ENCODE data around the gene ZFP57.
A peak's percentile ranks its signal among the peaks of the same experiment; 100 is the strongest.

Gene ZFP57

DNA sequence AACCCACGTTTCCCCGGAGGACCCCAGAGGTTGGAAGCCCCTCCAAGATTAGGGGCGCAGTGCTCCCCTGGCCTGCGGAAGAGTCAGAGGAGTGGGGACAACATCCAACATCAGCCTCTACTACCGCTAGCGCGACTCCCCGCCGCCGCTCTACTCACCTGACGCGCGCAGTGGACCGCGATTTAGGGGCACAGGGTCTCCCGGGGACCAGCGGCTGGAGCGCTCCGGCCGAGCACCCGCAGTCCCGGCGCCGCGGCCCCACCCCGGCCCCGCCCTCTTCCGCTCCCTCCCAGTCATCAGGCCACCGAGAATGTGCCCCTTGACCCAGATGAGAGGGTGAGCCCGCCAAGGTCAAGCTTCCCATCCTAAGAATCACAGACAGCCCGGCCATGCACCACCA, at the start of gene ZFP57:
Gene ZFP57, minus strand, starts transcription at position 249 of the 400 bp plus-strand sequence. CDS start 4,149 bp downstream, outside the sequence.
- in situ Hi-C loops (cut with MboI; ENCODE audit: low pct_unique_long_range_greater_than_20kb, low sequenced_read_pairs): no loop called here
- no peak for DNase-seq

DNA sequence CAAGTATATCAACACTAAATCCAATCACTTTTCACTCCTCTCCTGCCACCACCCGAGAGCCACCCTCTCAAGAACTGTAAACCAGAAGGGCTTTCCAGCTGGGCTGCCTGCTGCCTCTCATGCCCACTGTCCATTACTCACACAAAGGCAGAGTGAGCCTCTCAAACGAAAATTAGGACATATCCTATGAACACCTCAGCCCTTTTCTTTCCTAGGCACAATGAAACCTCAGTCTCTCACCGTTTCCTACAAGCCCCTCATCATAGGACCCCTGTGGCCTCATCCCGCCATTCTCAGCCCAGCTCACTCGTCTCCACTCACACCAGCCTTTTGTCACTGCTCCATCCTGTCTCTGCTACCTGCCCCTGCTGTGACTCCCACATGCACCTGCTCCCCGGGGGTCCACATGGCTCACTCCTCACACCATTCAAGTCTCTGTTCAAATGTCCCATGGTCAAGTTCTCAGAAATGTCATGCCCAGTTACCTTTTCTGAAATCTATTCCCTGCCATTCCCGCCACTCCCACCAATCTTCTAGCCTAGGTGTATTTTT, 49.7 kb upstream of the ZFP57 start:
- in situ Hi-C loops (cut with MboI; ENCODE audit: low pct_unique_long_range_greater_than_20kb, low sequenced_read_pairs): no loop called here
- DNase-seq: no peak

DNA sequence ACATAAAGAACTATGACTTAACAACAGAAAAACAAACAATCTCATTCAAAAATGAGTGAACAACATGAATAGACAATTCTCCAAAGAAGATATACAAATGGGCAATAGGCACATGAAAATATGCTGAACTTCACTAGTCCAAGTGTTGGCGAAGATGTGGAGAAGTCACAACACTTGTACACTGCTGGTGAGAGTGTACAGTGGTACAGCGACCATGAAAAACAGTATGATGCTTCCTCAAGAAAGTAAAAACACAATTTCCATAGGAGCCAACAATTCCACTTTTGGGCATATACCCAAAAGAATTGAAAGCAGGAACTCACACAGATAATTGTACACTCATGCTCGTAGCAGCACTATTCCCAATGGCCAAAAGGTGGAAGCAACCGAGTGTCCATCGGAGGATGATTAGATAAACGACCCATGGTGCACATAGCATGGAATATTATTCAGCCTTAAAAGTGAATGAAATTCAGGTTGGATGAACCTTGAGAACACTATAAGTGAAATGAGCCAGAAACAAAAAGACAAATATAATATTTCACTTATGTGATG, 48.9 kb upstream of the ZFP57 start:
- in situ Hi-C loops (cut with MboI; ENCODE audit: low pct_unique_long_range_greater_than_20kb, low sequenced_read_pairs): no loop called here
- no peak for DNase-seq

DNA sequence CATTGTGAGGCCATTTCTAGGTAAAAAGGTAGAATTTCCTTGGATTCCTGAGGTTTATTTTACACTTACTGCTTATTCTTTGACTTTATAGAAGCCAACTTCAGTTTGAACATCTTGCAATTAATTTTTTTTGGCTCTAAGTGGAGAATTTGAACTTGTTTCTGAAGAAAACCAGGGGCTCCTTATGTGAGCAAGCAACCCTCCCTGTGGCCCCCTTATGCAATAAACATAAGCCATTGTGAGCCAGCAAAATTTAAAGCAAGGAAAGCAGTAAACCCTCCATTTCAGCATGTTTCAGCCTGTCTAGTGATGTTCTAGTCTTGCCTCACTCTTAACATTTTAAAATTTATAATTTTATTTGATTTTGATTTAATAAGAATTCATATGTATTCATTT, 47.9 kb upstream of the ZFP57 start:
- in situ Hi-C loops (cut with MboI; ENCODE audit: low pct_unique_long_range_greater_than_20kb, low sequenced_read_pairs): no loop called here
- DNase-seq: no peak

DNA sequence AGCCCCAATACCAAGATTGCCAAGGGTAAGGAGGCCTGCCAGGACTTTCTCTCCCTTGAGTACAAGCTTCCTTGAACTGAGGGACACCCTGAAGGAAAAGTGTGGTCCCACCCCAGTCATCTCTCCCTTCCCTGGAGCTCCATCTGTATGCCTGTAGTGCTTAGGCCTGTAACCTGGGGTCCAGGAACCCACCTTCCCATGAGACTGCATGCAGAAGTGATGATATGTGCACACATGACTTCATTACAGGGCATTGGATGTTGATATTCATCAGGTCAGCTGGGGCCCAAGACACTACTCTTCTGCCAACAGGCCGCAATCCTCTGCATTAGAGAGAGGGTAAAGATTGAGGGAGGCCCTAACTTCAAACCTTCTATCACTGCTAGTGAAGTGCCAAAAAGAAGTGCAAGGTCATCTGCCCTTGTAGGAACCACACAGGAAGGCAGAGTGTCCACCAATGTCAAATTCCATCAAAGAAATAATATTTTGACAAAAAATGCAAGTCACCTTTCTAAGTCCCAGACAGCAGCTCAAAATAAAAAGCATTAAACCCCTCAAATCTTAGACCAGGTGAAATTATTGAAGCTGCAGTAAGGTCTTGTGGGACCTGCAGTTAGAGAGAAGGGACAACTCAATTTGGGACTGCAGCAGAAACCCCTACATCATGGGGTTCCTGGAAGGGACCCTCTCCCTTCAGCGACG, 47.4 kb upstream of the ZFP57 start:
- in situ Hi-C loops (cut with MboI; ENCODE audit: low pct_unique_long_range_greater_than_20kb, low sequenced_read_pairs): no loop called here
- DNase-seq: no peak

DNA sequence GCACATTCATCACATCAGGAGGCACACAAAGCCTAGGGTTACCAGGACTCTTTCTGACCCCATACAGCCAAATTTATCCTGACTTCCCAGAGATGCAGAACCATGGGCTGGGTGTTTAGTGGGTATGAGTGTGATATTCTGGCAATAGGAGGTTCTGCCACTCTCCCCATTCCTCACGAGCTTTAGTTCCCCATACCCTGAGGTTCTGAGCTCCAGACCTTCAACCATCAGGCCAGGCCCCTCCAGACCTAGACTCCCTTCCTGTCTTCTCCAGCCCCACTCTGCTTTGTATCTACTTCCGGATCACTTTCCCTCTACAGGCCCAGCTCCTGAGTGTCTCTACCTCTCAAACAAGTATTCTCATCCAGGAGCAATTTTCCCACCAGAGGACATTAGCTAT, 46.7 kb upstream of the ZFP57 start:
- in situ Hi-C loops (cut with MboI; ENCODE audit: low pct_unique_long_range_greater_than_20kb, low sequenced_read_pairs): no loop called here
- no peak for DNase-seq

DNA sequence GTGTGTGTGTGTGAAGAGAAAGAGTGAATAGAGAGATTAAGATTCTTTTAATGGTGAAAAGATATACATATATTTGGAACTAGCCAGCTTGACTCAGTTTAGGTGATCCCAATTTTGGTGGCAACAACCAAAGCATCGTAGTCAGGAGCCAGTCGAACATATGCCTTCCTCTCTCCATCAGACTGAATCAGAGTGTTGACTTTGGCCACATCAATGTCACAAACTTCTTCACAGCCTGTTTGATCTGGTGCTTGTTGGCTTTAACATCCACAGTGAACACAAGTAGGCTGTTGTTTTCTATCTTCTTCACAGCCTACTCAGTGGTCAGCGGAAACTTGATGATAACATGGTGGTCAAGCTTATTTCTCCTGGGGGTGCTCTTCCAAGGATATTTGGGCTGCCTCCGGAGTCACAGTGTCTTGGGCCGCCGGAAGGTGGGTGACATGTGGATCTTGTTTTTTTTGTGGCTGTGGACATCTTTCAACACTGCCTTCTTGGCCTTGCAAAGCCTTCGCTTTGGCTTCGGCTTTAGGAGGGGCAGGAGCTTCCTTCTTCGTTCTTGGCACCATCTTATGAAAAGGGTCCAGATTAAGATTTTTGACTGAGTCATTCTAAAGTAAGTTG, 45.7 kb upstream of the ZFP57 start:
- DNase-seq: no peak
- in situ Hi-C loops (cut with MboI; ENCODE audit: low pct_unique_long_range_greater_than_20kb, low sequenced_read_pairs): no loop called here

DNA sequence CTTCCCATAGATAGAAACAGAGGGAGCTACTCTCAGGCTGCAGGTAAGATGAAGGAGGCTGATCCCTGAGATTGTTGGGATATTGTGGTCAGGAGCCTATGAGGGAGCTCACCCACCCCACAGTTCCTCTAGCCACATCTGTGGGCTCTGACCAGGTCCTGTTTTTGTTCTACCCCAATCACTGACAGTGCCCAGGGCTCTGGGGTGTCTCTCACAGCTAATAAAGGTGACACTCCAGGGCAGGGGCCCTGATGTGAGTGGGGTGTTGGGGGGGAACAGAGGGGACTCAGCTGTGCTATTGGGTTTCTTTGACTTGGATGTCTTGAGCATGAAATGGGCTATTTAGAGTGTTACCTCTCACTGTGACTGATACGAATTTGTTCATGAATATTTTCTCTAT, 45.0 kb upstream of the ZFP57 start:
- DNase-seq: no peak
- in situ Hi-C loops (cut with MboI; ENCODE audit: low pct_unique_long_range_greater_than_20kb, low sequenced_read_pairs): no loop called here

DNA sequence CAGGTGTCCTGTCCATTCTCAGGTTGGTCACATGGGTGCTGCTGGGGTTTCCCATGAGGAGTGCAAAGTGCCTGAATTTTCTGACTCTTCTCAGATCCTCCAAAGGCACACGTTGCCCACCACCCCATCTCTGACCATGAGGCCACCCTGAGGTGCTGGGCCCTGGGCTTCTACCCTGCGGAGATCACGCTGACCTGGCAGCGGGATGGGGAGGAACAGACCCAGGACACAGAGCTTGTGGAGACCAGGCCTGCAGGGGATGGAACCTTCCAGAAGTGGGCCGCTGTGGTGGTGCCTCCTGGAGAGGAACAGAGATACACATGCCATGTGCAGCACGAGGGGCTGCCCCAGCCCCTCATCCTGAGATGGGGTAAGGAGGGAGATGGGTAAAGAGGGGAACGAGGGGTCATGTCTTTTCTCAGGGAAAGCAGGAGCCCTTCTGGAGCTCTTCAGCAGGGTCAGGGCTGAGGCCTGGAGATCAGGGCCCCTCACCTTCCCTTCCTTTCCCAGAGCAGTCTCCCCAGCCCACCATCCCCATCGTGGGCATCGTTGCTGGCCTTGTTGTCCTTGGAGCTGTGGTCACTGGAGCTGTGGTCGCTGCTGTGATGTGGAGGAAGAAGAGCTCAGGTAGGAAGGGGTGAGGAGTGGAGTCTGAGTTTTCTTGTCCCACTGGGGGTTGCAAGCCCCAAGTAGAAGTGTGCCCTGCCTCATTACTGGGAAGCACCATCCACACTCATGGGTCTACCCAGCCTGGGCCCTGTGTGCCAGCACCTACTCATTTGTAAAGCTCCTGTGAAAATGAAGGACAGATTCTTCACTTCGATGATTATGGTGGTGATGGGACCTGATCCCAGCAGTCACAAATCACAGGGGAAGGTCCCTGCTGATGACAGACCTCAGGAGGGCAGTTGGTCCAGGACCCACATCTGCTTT, 44.3 kb upstream of the ZFP57 start:
- no peak for DNase-seq
- in situ Hi-C loops (cut with MboI; ENCODE audit: low pct_unique_long_range_greater_than_20kb, low sequenced_read_pairs): no loop called here

DNA sequence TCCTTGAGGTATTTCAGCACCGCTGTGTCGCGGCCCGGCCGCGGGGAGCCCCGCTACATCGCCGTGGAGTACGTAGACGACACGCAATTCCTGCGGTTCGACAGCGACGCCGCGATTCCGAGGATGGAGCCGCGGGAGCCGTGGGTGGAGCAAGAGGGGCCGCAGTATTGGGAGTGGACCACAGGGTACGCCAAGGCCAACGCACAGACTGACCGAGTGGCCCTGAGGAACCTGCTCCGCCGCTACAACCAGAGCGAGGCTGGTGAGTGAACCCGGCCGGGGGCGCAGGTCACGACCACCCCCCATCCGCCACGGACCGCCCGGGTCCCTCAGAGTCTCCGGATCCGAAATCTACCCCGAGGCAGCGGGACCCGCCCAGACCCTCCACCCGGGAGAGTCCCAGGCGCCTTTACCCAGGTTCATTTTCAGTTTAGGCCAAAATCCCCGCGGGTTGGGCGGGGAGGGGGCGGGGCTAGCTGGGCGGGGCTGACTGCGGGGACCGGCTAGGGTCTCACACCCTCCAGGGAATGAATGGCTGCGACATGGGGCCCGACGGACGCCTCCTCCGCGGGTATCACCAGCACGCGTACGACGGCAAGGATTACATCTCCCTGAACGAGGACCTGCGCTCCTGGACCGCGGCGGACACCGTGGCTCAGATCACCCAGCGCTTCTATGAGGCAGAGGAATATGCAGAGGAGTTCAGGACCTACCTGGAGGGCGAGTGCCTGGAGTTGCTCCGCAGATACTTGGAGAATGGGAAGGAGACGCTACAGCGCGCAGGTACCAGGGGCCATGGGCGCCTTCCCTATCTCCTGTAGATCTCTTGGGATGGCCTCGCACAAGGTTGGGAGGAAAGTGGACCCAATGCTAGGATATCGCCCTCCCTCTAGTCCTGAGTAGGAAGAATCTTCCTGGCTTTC, 43.0 kb upstream of the ZFP57 start:
- DNase-seq: no peak
- in situ Hi-C loops (cut with MboI; ENCODE audit: low pct_unique_long_range_greater_than_20kb, low sequenced_read_pairs): no loop called here

DNA sequence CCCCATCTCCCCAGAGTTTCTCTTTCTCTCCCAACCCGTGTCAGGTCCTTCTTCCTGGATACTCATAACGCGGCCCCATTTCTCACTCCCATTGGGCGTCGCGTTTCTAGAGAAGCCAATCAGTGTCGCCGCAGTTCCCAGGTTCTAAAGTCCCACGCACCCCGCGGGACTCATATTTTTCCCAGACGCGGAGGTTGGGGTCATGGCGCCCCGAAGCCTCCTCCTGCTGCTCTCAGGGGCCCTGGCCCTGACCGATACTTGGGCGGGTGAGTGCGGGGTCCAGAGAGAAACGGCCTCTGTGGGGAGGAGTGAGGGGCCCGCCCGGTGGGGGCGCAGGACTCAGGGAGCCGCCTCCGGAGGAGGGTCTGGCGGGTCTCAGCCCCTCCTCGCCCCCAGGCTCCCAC, 42.3 kb upstream of the ZFP57 start, which contains the start of gene HLA-F:
Gene HLA-F, plus strand, starts transcription at position 173 of the 404 bp plus-strand sequence. Its CDS starts 30 bp downstream, at position 203.
- in situ Hi-C loops (cut with MboI; ENCODE audit: low pct_unique_long_range_greater_than_20kb, low sequenced_read_pairs): no loop called here
- no peak for DNase-seq

DNA sequence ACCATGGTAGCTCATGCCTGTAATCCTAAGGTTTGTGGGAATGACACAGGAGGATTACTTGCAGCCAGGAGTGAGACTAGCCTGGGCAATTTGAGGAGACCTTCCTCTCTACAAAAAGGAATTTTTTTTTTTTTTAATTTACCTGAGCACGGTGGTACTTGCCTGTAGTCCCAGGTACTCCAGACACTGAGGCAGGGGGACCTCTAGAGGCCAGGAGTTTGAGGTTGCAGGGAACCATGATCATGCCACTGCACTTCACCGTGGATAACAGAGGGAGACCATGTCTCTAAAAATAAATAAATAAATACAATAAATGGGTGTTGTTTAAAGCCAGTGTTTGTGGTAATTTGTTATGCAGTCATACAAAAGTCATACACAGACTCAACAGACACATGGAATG, 39.9 kb upstream of the ZFP57 start:
- in situ Hi-C loops (cut with MboI; ENCODE audit: low pct_unique_long_range_greater_than_20kb, low sequenced_read_pairs): no loop called here
- no peak for DNase-seq

DNA sequence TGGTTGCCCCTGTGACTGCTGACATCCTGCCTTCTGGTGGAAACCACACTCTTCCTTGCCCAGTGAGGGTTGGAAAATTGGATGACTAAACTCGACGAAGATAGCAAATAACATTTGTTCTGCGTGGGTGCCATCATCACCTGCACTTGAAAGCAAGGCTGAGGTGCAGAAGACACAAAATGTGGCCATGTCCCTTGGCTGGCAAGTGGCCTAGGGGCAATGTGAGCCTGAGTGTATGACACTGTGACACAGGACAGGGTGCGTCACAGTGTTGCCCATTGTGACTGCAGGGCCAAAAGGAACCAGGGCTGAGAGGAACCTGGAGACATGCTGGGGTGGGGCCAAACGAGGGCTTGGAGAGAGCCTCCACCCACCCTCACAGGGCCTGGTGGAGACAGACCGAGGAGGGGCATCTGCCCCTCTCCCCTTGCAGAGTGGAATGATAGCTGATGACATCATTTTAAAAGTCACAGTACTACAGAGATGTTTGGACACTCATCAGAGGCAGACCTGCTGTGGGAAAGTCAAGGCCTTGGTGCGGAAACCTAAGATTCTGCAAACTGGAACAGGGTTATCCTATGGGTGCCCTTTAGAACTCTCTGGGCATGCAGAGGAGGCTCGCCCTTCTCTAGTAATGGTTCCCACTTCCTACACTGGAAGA, 29.5 kb upstream of the ZFP57 start:
- in situ Hi-C loops (cut with MboI; ENCODE audit: low pct_unique_long_range_greater_than_20kb, low sequenced_read_pairs): no loop called here
- no peak for DNase-seq

DNA sequence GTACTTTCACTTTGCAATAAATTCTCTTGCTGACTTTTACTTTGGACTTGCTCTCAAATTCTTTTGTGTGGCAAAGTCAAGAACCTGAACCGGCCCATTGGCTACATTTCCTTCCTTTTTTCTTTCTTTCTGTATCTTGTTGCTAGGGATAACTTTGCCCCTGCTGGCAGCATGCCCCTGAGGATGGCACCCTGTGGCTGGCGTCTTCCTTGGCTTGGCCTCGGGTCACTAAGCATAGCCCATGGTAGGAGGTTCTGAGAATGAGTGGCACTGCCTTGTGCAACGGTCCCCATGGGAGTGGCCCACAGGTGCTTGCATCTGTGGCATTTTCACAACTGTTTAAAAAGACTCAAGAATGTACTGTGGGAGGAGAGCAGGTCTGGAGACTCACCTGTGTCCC, 28.2 kb upstream of the ZFP57 start:
- in situ Hi-C loops (cut with MboI; ENCODE audit: low pct_unique_long_range_greater_than_20kb, low sequenced_read_pairs): no loop called here
- no peak for DNase-seq

DNA sequence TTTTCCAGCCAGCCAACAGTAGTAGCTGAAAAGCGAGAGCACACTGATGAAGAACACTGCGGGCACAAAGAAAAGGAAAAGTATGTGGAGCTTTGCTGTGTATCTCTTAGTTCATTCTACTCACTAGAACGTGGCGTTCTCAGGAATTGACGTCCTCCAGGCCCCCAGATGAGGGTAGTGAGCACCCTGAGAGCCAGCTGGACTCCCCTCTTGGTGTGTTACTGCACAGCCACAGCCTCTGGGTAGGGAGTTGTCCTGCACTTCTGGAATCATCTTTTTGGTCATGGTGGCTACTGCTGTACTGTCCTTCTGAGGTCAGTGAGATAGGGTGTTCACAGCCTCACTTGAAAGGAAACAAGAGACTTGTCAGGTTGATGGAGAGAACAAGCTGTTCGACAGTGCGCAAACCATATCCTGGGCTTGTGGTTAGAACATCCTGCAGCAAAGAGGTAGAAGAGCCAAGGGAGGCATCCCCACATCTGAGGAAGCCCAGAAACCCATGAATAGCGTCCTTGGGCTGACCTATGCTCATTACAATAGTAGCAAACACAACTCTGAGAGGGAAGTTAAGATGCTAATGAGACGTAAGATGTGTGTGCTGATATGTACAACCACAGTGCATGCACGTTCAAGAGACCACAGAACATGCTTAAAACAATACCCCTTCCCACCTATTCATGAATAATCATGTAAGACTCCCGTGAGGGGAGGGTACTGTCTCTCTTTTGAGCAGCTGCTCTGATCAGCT, 27.7 kb upstream of the ZFP57 start:
- peak; percentile 9 for DNase-seq
- in situ Hi-C loops (cut with MboI; ENCODE audit: low pct_unique_long_range_greater_than_20kb, low sequenced_read_pairs): no loop called here

DNA sequence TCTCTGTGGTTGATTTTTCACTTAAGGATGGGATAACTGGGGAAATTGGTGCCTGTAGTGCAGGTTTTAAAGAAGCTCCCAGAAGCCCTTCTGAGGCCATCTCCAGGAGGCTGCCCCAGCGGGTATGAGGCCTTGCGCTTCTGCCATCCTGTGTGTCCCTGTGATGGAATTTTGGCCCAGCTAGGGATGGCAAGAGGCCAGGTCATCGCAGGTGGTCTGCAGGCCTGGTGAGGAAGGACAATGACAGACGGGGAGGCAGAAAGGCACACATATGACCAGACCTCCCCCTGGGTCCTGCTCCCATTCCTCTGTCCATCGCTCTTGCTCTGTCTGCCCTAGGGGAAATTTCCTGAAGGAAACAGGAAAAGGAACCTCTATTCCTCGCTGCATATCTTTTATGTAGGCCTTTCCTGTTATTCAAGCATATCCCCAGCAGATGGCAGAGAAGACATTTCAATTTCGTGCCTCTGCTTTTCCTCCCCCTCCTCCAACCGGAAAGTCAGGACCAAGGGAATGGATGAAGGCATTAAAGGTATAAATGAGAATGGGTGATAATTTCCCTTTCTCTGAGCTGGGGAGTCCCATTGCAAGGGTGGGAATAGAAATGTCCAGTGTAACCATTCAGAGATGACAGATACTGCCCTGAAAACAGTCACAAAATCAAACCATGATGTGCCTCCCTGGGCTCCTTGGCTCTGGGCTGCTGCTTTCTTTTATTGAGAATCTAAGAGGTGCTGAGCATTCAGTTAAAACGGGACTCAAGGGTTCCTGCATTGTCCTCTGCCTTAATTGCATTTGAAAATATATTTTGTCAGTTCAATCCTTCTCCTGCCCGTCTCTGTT, 24.7 kb upstream of the ZFP57 start:
- peak; percentile 55 for DNase-seq
- in situ Hi-C loops (cut with MboI; ENCODE audit: low pct_unique_long_range_greater_than_20kb, low sequenced_read_pairs): no loop called here

Measured in KBM-7 (cell line).